B cell (primary cell): Measurements from ENCODE around the gene PRDM15. TPM values are rescaled to one million over a fixed set of nuclear protein-coding genes. Genes with fewer than 3 reads are reported as not detected.

Experiments used
- ATAC-seq: fragments of 200-7000 bp; cut with Tn5 transposase; one replicate; pipeline ENCODE4 v1.10.0; 2021; ENCODE audit warnings: low read depth, mild to moderate bottlenecking, moderate number of reproducible peaks, moderate library complexity
- CTCF ChIA-PET: fragments of 350-600 bp; sonication (Branson Sonifier 250); formaldehyde crosslinking; loops from one replicate; lab custom pipeline; 2021; ENCODE audit warnings: antibody characterized with exemption, inconsistent platforms; lab: Charles Lee
- POLR2A ChIA-PET: fragments of 350-600 bp; sonication (Branson Sonifier 250); formaldehyde crosslinking; loops from one replicate; lab custom pipeline; 2021; ENCODE audit warnings: antibody characterized with exemption; lab: Charles Lee
- DNase-seq: peaks from one replicate; pipeline ENCODE4 v3.0.0; 2013
- H2AFZ ChIP-seq: 2 replicates; pipeline ENCODE4 v1.6.1; 2012; ENCODE audit warnings: mild to moderate bottlenecking, low read depth, low read length; ENCODE audit not compliant: insufficient read depth, poor library complexity, severe bottlenecking
- H3K27ac ChIP-seq, 2 donors: 1 replicate in 1 of 2; 2 replicates in 1 of 2; pipeline ENCODE4 v1.5.1; 2012 to 2013; ENCODE audit warnings: low read length in 2 of 2, mild to moderate bottlenecking in 2 of 2, moderate library complexity in 1 of 2
- H3K27me3 ChIP-seq, 4 experiments: fragments of 200-600 bp in 1 of 4; sonication (generic) in 1 of 4; replicated peaks in 1 of 4; 1 replicate in 2 of 4; 2 replicates in 2 of 4; pipeline versions ENCODE4 v1.6.1 to v1.7.0; 2013 to 2016; ENCODE audit warnings: low read length in 3 of 4, mild to moderate bottlenecking in 2 of 4, mixed read lengths in 1 of 4, moderate library complexity in 1 of 4; ENCODE audit not compliant: insufficient read depth in 4 of 4, control insufficient read depth in 3 of 4; ENCODE audit errors: control extremely low read depth in 1 of 4
- H3K36me3 ChIP-seq, 2 experiments: replicated peaks in 1 of 2; 1 replicate in 1 of 2; 2 replicates in 1 of 2; pipeline versions ENCODE4 v1.6.1 to v1.7.1; 2013; ENCODE audit warnings: low read length in 1 of 2; ENCODE audit not compliant: insufficient read depth in 2 of 2, control insufficient read depth in 1 of 2; ENCODE audit errors: control extremely low read depth in 1 of 2, extremely low read depth in 1 of 2
- H3K4me1 ChIP-seq, 2 donors: fragments of 200-600 bp in 1 of 2; sonication (generic) in 1 of 2; 1 replicate in 1 of 2; 2 replicates in 1 of 2; pipeline versions ENCODE4 v1.5.1 to v1.6.1; 2013 to 2017; ENCODE audit warnings: low read length in 2 of 2; ENCODE audit not compliant: control insufficient read depth in 2 of 2, insufficient read depth in 2 of 2
- H3K4me2 ChIP-seq: replicated peaks from 2 replicates; pipeline ENCODE3; 2012; ENCODE audit warnings: mild to moderate bottlenecking, low read depth, low read length; ENCODE audit not compliant: poor library complexity, severe bottlenecking
- H3K4me3 ChIP-seq, 5 experiments: fragments of 200-600 bp in 1 of 5; sonication (generic) in 1 of 5; 1 replicate in 3 of 5; 2 replicates in 2 of 5; pipeline versions ENCODE4 v1.5.1 to v1.7.0; 2011 to 2016; ENCODE audit warnings: low read length in 4 of 5, mild to moderate bottlenecking in 4 of 5, low read depth in 2 of 5, control low read depth in 1 of 5, moderate library complexity in 1 of 5; ENCODE audit not compliant: insufficient read depth in 1 of 5; ENCODE audit errors: control extremely low read depth in 1 of 5, extremely low read depth in 1 of 5
- H3K79me2 ChIP-seq: fragments of 200-600 bp; sonication (generic); one replicate; pipeline ENCODE4 v1.6.0; 2016; ENCODE audit warnings: low read length; ENCODE audit not compliant: control insufficient read depth, insufficient read depth
- H3K9ac ChIP-seq: fragments of 200-600 bp; sonication (generic); 2 replicates; pipeline ENCODE4 v1.6.1; 2017; ENCODE audit warnings: mild to moderate bottlenecking, low read length, moderate library complexity
- H3K9me3 ChIP-seq, 3 donors: one replicate each; pipeline versions ENCODE4 v1.6.1 to v1.7.1; 2013; ENCODE audit warnings: low read length in 2 of 3; ENCODE audit not compliant: control insufficient read depth in 2 of 3, insufficient read depth in 1 of 3; ENCODE audit errors: control extremely low read depth in 1 of 3
- H4K20me1 ChIP-seq: 2 replicates; pipeline ENCODE4 v1.6.0; 2012; ENCODE audit warnings: mild to moderate bottlenecking, low read length; ENCODE audit not compliant: insufficient read depth, control insufficient read depth, poor library complexity, severe bottlenecking
- H3K27ac Mint-ChIP-seq: one replicate; pipeline ENCODE4 v1.8.0; 2021; ENCODE audit warnings: mixed read lengths
- H3K27me3 Mint-ChIP-seq: one replicate; pipeline ENCODE4 v1.8.0; 2021; ENCODE audit warnings: mixed read lengths
- H3K4me1 Mint-ChIP-seq: one replicate; pipeline ENCODE4 v1.8.0; 2021; ENCODE audit warnings: mixed read lengths
- H3K4me3 Mint-ChIP-seq: one replicate; pipeline ENCODE4 v1.8.0; 2021; ENCODE audit warnings: mixed read lengths
- H3K9me3 Mint-ChIP-seq: one replicate; pipeline ENCODE4 v1.8.0; 2022; ENCODE audit warnings: mixed read lengths; ENCODE audit not compliant: insufficient read depth
- CTCF ChIP-seq: fragments of 200-600 bp; IDR thresholded peaks from one replicate; pipeline ENCODE4 v1.8.0; 2022; ENCODE audit warnings: antibody characterized with exemption, mild to moderate bottlenecking
- WGBS: methylation state at CpG from one replicate; pipeline ENCODE4 v1.1.5; 2013; ENCODE audit warnings: missing lambda C conversion rate; ENCODE audit not compliant: insufficient coverage; 5-methylcytosine and 5-hydroxymethylcytosine counted together
- intact Hi-C: fragments of 100-400 bp; cut with micrococcal nuclease; formaldehyde crosslinking; loops from one replicate; pipeline ENCODE4 v1.10.0; 2022
- polyA plus RNA-seq: library from polyadenylated mRNA; depleted of rRNA; stranded (reverse); fragments of >200 nt; gene quantifications from 2 replicates; pipeline ENCODE4 v1.2.3, GENCODE V29; 2012
- total RNA-seq, 2 donors: library from RNA; stranded (reverse); fragments of 120-200 nt in 1 of 2; gene quantifications; 1 replicate in 1 of 2; 2 replicates in 1 of 2; pipeline versions ENCODE4 v1.2.3 to v1.2.4, GENCODE V29; 2013 to 2022

Gene PRDM15
- total and polyA plus RNA-seq, 2 donors (not counting 1 experiment from before 2014, with no cell fraction given): 21.3 to 29.2 TPM

- no peak overlapping the region for H3K4me2 ChIP-seq
- ATAC-seq: no peak
- H2AFZ ChIP-seq: no peak overlapping the region
- DNase-seq: no peak
- intact Hi-C loops: loop anchor here (5.0 kb wide), 2 partner anchors 113 to 188 kb away; no protein-coding TSS in a partner anchor
- peaks cover 0 to 5% of the 10 kb centered on the region in 2 donors for H3K4me1 ChIP-seq
- Mint-ChIP-seq H3K9me3 (no peaks in the 10 kb centered on the region), H3K4me3 (no peak overlapping the region), H3K4me1 (peaks cover 8% of the 10 kb centered on the region), H3K27ac (no peak overlapping the region), H3K27me3 (no peaks in the 10 kb centered on the region)
- H3K9me3 ChIP-seq: no peaks in the 10 kb centered on the region
- WGBS: 96% methylated on average over 25 of the region's 26 CpGs
- H4K20me1 ChIP-seq: no peaks in the 10 kb centered on the region
- H3K27me3 ChIP-seq: no peaks in the 10 kb centered on the region
- ChIA-PET POLR2A (no interaction called here), CTCF (interaction anchor here (1.7 kb wide), 1 partner anchor 298 kb away, joined by 8 read pairs; no protein-coding TSS in a partner anchor)
- no peak overlapping the region for H3K9ac ChIP-seq
- no peak for TF ChIP-seq CTCF
- no peak overlapping the region for H3K4me3 ChIP-seq
- no peaks in the 10 kb centered on the region for H3K79me2 ChIP-seq
- no peak overlapping the region for H3K27ac ChIP-seq
- peaks cover 0 to 26% of the 10 kb centered on the region in 2 experiments for H3K36me3 ChIP-seq
Measured at GRCh38 chr21:41819236-41819855, 59.8 kb downstream of the PRDM15 start.
